ENCODE results near the gene TSPAN10. TPM values are rescaled to one million over a fixed set of nuclear protein-coding genes. Genes with fewer than 3 reads are reported as not detected.

TSPAN10 gene
- total RNA-seq, 4 donors from 2014 or later: 0.32 to 0.92 TPM; not detected in 2

DNA sequence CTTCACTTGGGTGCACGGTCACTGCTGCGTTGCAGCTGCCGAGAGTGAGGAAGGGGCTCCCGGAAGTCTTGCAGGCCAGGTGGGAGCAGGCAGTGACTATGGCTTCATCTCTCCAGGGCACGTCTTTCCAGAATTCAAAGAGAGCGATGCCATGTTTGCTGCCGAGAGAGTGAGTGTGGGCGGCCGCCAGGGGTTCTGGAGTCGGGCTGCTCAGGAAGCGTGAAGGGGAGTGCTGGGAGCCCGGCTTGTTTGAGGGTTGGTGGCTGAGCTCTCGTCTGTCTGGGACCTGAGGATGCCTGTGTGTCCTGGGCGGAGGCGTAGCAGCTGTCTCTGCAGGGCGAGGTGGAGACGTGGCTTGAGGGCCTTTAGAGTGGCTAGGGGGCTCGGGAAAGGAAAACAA is 53.1 kb downstream of the TSPAN10 start:
- Histone ChIP-seq H3K27ac (replicated peaks in 1 of 4) (no peak overlapping the region), H3K36me3 (peaks cover 74 to 100% (median 97%) of the 10 kb centered on the region in 4 donors), H3K9me3 (no peaks in the 10 kb centered on the region), H3K4me3 (no peak overlapping the region), H3K27me3 (no peaks in the 10 kb centered on the region), H3K4me1 (peaks cover 8 to 18% (median 13%) of the 10 kb centered on the region in 4 donors)
- DNase-seq (ENCODE audit: extremely low spot score): no peak
- intact Hi-C loops (cut with DNase I): no loop called here
- TF ChIP-seq POLR2AphosphoS5 (IDR thresholded peaks at IDR 0.05): no peak
- TF ChIP-seq POLR2A (IDR thresholded peaks at IDR 0.05; ENCODE audit: low read depth): no peak
- TF ChIP-seq EP300 (IDR thresholded peaks at IDR 0.05): no peak
- TF ChIP-seq, protein P1, sequence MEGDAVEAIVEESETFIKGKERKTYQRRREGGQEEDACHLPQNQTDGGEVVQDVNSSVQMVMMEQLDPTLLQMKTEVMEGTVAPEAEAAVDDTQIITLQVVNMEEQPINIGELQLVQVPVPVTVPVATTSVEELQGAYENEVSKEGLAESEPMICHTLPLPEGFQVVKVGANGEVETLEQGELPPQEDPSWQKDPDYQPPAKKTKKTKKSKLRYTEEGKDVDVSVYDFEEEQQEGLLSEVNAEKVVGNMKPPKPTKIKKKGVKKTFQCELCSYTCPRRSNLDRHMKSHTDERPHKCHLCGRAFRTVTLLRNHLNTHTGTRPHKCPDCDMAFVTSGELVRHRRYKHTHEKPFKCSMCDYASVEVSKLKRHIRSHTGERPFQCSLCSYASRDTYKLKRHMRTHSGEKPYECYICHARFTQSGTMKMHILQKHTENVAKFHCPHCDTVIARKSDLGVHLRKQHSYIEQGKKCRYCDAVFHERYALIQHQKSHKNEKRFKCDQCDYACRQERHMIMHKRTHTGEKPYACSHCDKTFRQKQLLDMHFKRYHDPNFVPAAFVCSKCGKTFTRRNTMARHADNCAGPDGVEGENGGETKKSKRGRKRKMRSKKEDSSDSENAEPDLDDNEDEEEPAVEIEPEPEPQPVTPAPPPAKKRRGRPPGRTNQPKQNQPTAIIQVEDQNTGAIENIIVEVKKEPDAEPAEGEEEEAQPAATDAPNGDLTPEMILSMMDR (IDR thresholded peaks at IDR 0.05): no peak
- 90% methylated on average over 18 of the region's 18 CpGs for WGBS

DNA sequence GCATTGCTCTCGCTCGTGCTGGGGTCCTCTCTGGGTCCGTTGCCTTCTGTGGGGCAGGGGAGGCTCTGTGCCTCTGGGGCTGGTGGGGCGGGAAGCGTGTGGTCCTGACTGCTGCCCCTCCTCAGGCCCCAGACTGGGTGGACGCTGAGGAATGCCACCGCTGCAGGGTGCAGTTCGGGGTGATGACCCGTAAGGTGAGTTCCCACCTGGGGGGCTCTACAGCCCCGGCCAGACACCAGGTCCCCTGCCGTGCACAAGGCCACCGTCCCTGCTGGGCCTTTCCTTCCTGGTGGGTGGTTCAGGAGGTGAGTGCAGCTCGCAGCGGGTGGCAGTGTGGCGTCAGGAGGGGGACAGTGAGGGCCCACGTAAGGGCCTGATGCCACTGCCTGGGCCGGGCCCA is 53.6 kb downstream of the TSPAN10 start:
- Histone ChIP-seq H3K4me1 (peaks cover 3 to 13% (median 8%) of the 10 kb centered on the region in 4 donors), H3K27ac (replicated peaks in 1 of 4) (no peak overlapping the region), H3K4me3 (no peak overlapping the region), H3K36me3 (peaks cover 78 to 100% (median 100%) of the 10 kb centered on the region in 4 donors), H3K9me3 (no peaks in the 10 kb centered on the region), H3K27me3 (no peaks in the 10 kb centered on the region)
- TF ChIP-seq POLR2A (IDR thresholded peaks at IDR 0.05; ENCODE audit: low read depth) (no peak), EP300 (IDR thresholded peaks at IDR 0.05) (no peak)
- TF ChIP-seq, protein P1 (IDR thresholded peaks at IDR 0.05): no peak
- no peak for DNase-seq (ENCODE audit: extremely low spot score)
- intact Hi-C loops (cut with DNase I): no loop called here
- WGBS: 84% methylated on average over 7 of the region's 17 CpGs

GRCh38 chr17:81691196-81691595 is 54.2 kb downstream of the TSPAN10 start:
- H3K4me1 ChIP-seq: peaks cover 0 to 6% (median 2%) of the 10 kb centered on the region in 4 donors
- no peak for TF ChIP-seq POLR2A (IDR thresholded peaks at IDR 0.05; ENCODE audit: low read depth)
- TF ChIP-seq, protein P1 (IDR thresholded peaks at IDR 0.05): no peak
- no peak for TF ChIP-seq EP300 (IDR thresholded peaks at IDR 0.05)
- TF ChIP-seq POLR2AphosphoS5 (IDR thresholded peaks at IDR 0.05): no peak
- 96% methylated on average over 13 of the region's 18 CpGs for WGBS
- intact Hi-C loops (cut with DNase I): no loop called here
- no peak overlapping the region for H3K27ac ChIP-seq (replicated peaks in 1 of 4)
- H3K9me3 ChIP-seq: no peaks in the 10 kb centered on the region
- no peaks in the 10 kb centered on the region for H3K27me3 ChIP-seq
- no peak for DNase-seq (ENCODE audit: extremely low spot score)
- H3K4me3 ChIP-seq: no peak overlapping the region
- peaks cover 84 to 100% (median 100%) of the 10 kb centered on the region in 4 donors for H3K36me3 ChIP-seq

DNA sequence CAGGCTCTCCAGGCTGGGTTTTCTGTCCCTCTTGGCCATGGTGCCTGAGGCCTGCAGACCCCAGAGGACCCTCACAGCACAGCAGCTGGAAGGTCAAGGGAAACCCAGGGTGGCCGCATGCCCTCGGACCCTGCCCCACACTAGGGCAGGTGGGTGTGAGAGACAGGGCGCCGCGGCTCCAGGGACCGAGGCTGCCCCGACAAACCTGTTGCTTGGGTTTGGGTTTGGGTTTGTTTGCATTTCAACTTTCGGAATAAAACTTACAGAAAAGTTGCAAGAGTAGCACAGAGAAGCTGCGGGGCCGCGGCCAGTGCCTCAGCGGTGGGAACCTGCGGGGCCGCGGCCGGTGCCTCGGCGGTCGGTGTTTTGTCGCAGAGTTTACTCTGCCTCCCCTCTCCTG is 54.6 kb downstream of the TSPAN10 start:
- WGBS: 96% methylated on average over 20 of the region's 20 CpGs
- TF ChIP-seq POLR2AphosphoS5 (IDR thresholded peaks at IDR 0.05) (no peak), EP300 (IDR thresholded peaks at IDR 0.05) (no peak), POLR2A (IDR thresholded peaks at IDR 0.05; ENCODE audit: low read depth) (no peak)
- TF ChIP-seq, protein P1 (IDR thresholded peaks at IDR 0.05): no peak
- intact Hi-C loops (cut with DNase I): no loop called here
- Histone ChIP-seq H3K27me3 (no peaks in the 10 kb centered on the region), H3K36me3 (peaks cover 84 to 100% (median 100%) of the 10 kb centered on the region in 4 donors), H3K4me3 (no peak overlapping the region), H3K9me3 (no peaks in the 10 kb centered on the region), H3K27ac (replicated peaks in 1 of 4) (no peak overlapping the region), H3K4me1 (peaks cover 0 to 3% (median 1%) of the 10 kb centered on the region in 4 donors)
- no peak for DNase-seq (ENCODE audit: extremely low spot score)
